Lung microvascular endothelial cell (primary cell): ENCODE data around the gene EPAS1. TPM values are rescaled to one million over a fixed set of nuclear protein-coding genes. Genes with fewer than 3 reads are reported as not detected.
"Not testable (repeated sequence)": the region's sequence is repeated elsewhere in the genome, so short reads cannot be mapped to it uniquely, and the experiment has no call there.

Experiments used
- DNase-seq, 2 donors: peaks; one replicate each; pipeline versions ENCODE4 v3.0.0 to v3.0.0-alpha.2; 2010; ENCODE audit warnings: low read depth in 2 of 2
- total RNA-seq: library from RNA; depleted of rRNA; stranded (reverse); fragments of >200 nt; gene quantifications from 2 replicates; pipeline ENCODE4 v1.2.1, GENCODE V29; 2014

EPAS1 gene
- total RNA-seq, 1 donor from 2014 or later, result 128 TPM

- DNase-seq, result no peak
Measured at GRCh38 chr2:46381871-46382270, 84.7 kb downstream of the EPAS1 start.

GRCh38 chr2:46382331-46383112 is 85.3 kb downstream of the EPAS1 start:
- no peak for DNase-seq

GRCh38 chr2:46383113-46383395 is 85.8 kb downstream of the EPAS1 start:
- no peak for DNase-seq

GRCh38 chr2:46383784-46384456 is 86.7 kb downstream of the EPAS1 start:
- DNase-seq, result no peak

GRCh38 chr2:46384457-46384815 is 87.2 kb downstream of the EPAS1 start:
- DNase-seq, result no peak

GRCh38 chr2:46385786-46386577 is 88.8 kb downstream of the EPAS1 start:
- no peak for DNase-seq

GRCh38 chr2:46386763-46387162 is 89.6 kb downstream of the EPAS1 start:
- no peak for DNase-seq

- DNase-seq, result no peak
Measured at GRCh38 chr2:46387292-46387691, 90.1 kb downstream of the EPAS1 start.

GRCh38 chr2:46387886-46388515 is 90.8 kb downstream of the EPAS1 start:
- DNase-seq, result no peak

- DNase-seq, result no peak
Measured at GRCh38 chr2:46388881-46389280, 91.7 kb downstream of the EPAS1 start.

- DNase-seq, result no peak
Measured at GRCh38 chr2:46389417-46389916, 92.3 kb downstream of the EPAS1 start.

- no peak for DNase-seq
Measured at GRCh38 chr2:46390036-46390435, 92.8 kb downstream of the EPAS1 start.

GRCh38 chr2:46390901-46391395 is 93.7 kb downstream of the EPAS1 start:
- no peak for DNase-seq

- no peak for DNase-seq
Measured at GRCh38 chr2:46392561-46393346, 95.5 kb downstream of the EPAS1 start.

GRCh38 chr2:46393347-46393820 is 96.2 kb downstream of the EPAS1 start:
- DNase-seq, result no peak

- DNase-seq, result no peak
Measured at GRCh38 chr2:46393865-46394264, 96.7 kb downstream of the EPAS1 start.

GRCh38 chr2:46394649-46395510 is 97.7 kb downstream of the EPAS1 start:
- DNase-seq, result no peak

- not testable (repeated sequence) for DNase-seq
Measured at GRCh38 chr2:46395730-46396129, 98.5 kb downstream of the EPAS1 start.

- no peak for DNase-seq
Measured at GRCh38 chr2:46400016-46400415, 102.8 kb downstream of the EPAS1 start.

- no peak for DNase-seq
Measured at GRCh38 chr2:46402874-46403273, 105.7 kb downstream of the EPAS1 start.
